Spleen (tissue), 11 donors: ENCODE data around the gene FAM83C. TPM values are rescaled to one million over a fixed set of nuclear protein-coding genes. Genes with fewer than 3 reads are reported as not detected.

Experiments used
- DNase-seq: peaks from one replicate; pipeline ENCODE4 v3.0.0-alpha.2; 2020
- H3K27ac ChIP-seq, 8 donors: fragments of 200-600 bp; sonication (generic) in 7 of 8; 1 replicate in 4 of 8; 2 replicates in 4 of 8; pipeline versions ENCODE4 v1.5.0 to v1.8.0; 2016 to 2021; ENCODE audit warnings: inconsistent platforms in 4 of 8, mild to moderate bottlenecking in 4 of 8, moderate library complexity in 1 of 8
- H3K27me3 ChIP-seq, 7 donors: fragments of 200-600 bp; sonication (generic) in 6 of 7; replicated peaks in 1 of 7; 1 replicate in 4 of 7; 2 replicates in 3 of 7; pipeline versions ENCODE4 v1.5.0 to v1.8.0; 2016 to 2021; ENCODE audit warnings: inconsistent platforms in 3 of 7, mild to moderate bottlenecking in 1 of 7
- H3K36me3 ChIP-seq, 6 donors: fragments of 200-600 bp; sonication (generic) in 5 of 6; 1 replicate in 4 of 6; 2 replicates in 2 of 6; pipeline versions ENCODE4 v1.5.0 to v1.8.0; 2016 to 2021; ENCODE audit warnings: inconsistent platforms in 2 of 6
- H3K4me1 ChIP-seq, 6 donors: fragments of 200-600 bp; sonication (generic) in 5 of 6; 1 replicate in 3 of 6; 2 replicates in 3 of 6; pipeline versions ENCODE4 v1.5.0 to v1.8.0; 2016 to 2021; ENCODE audit warnings: inconsistent platforms in 3 of 6
- H3K4me3 ChIP-seq, 8 donors: fragments of 200-600 bp; sonication (generic) in 7 of 8; 1 replicate in 4 of 8; 2 replicates in 4 of 8; pipeline versions ENCODE4 v1.5.0 to v1.8.0; 2016 to 2021; ENCODE audit warnings: inconsistent platforms in 4 of 8, mild to moderate bottlenecking in 4 of 8, moderate library complexity in 2 of 8
- H3K9me3 ChIP-seq, 8 donors: fragments of 200-600 bp; sonication (generic) in 7 of 8; 1 replicate in 4 of 8; 2 replicates in 4 of 8; pipeline versions ENCODE4 v1.5.0 to v1.8.0; 2016 to 2021; ENCODE audit warnings: inconsistent platforms in 4 of 8
- CTCF ChIP-seq, 11 experiments: fragments of 200-600 bp in 7 of 11; fragments of 450-650 bp in 4 of 11; sonication (generic) in 4 of 11; IDR thresholded peaks in 8 of 11; conservative IDR thresholded peaks in 3 of 11; 1 replicate in 7 of 11; 2 replicates in 4 of 11; pipeline versions ENCODE4 v1.4.0 to v1.8.0; 2016 to 2021; ENCODE audit warnings: antibody characterized with exemption in 11 of 11, inconsistent platforms in 4 of 11, mild to moderate bottlenecking in 1 of 11
- POLR2A ChIP-seq, 3 donors: fragments of 450-650 bp; IDR thresholded peaks; one replicate each; pipeline ENCODE4 v1.5.1; 2017; ENCODE audit warnings: antibody characterized with exemption in 3 of 3, mild to moderate bottlenecking in 1 of 3
- POLR2AphosphoS5 ChIP-seq, 3 donors: sonication (generic); formaldehyde crosslinking; IDR thresholded peaks; one replicate each; pipeline ENCODE4 v1.5.1; 2017; ENCODE audit warnings: antibody characterized with exemption in 3 of 3
- WGBS, 5 donors: extraction: QIAGEN DNeasy Blood & Tissue Kit in 3 of 5; methylation state at CpG; one replicate each; pipeline versions ENCODE4 v1.1.5 to v1.1.7; 2013 to 2018; 5-methylcytosine and 5-hydroxymethylcytosine counted together
- intact Hi-C: fragments of 100-400 bp; cut with DNase I; formaldehyde crosslinking; loops from one replicate; pipeline ENCODE4 v1.15.0; 2023; ENCODE audit warnings: low total_unique reads
- polyA plus RNA-seq, 3 donors: library from polyadenylated mRNA; stranded (reverse); fragments of 200-250 nt; gene quantifications; one replicate each; pipeline ENCODE4 v1.2.1, GENCODE V29; 2013
- total RNA-seq, 7 donors: library from RNA; depleted of rRNA in 3 of 7; stranded (reverse); fragments of >200 nt in 3 of 7; fragmentation: NEBNext Ultra II Directional in 4 of 7; extraction: Animal tissue kit (Norgen Biotek cat#: 25700) in 4 of 7; gene quantifications; one replicate each; pipeline versions ENCODE4 v1.1.0 to v1.2.1, GENCODE V29; 2016 to 2021
- donor health status: healthy with polysubstance abuse.
- donor health status: DM: no; HTN: no; CAD: no; lungs with moderate emphysema.
- donor health status: DM: no; HTN: no; CAD: no.
- donor health status: Bipolar disorder and iron deficiency.
- donor health status: healthy.
- donor health status: DM: no; HTN: no; CAD: no.
- donor health status: DM: yes; HTN: yes; CAD: no.

FAM83C gene
- total and polyA plus RNA-seq, 10 donors = not detected

- TF ChIP-seq CTCF (IDR thresholded peaks at IDR 0.05 in 8 of 11, conservative IDR thresholded peaks at IDR 0.05 in 3 of 11) (no peak), POLR2AphosphoS5 (IDR thresholded peaks at IDR 0.05) (no peak), POLR2A (IDR thresholded peaks at IDR 0.05) (no peak)
- Histone ChIP-seq H3K4me1 (peaks cover 0 to 3% (median under 1%) of the 10 kb centered on the region in 6 donors), H3K27me3 (peaks cover 0 to 38% (median 7%) of the 10 kb centered on the region in 7 donors), H3K27ac (no peak overlapping the region), H3K36me3 (no peaks in the 10 kb centered on the region), H3K9me3 (no peaks in the 10 kb centered on the region), H3K4me3 (no peak overlapping the region)
- no peak for DNase-seq
- WGBS, 5 donors = 62 to 77% (median 73%) methylated on average over 7 of the region's 7 CpGs
- intact Hi-C loops = no loop called here
These were observed 1.9 kb downstream of the FAM83C start for GRCh38 chr20:35290186-35290886.

- no peak overlapping the region for H3K4me3 ChIP-seq
- H3K27ac ChIP-seq = no peak overlapping the region
- intact Hi-C loops = no loop called here
- peaks cover 4 to 16% (median 13%) of the 10 kb centered on the region in 6 donors for H3K4me1 ChIP-seq
- WGBS, 5 donors = 83 to 91% (median 85%) methylated on average over 11 to 19 of the region's 19 CpGs
- H3K27me3 ChIP-seq = peaks cover 0 to 20% (median under 1%) of the 10 kb centered on the region in 7 donors
- H3K36me3 ChIP-seq = no peaks in the 10 kb centered on the region
- TF ChIP-seq POLR2AphosphoS5 (IDR thresholded peaks at IDR 0.05) (no peak), CTCF (IDR thresholded peaks at IDR 0.05 in 8 of 11, conservative IDR thresholded peaks at IDR 0.05 in 3 of 11) (no peak), POLR2A (IDR thresholded peaks at IDR 0.05) (no peak)
- no peaks in the 10 kb centered on the region for H3K9me3 ChIP-seq
- DNase-seq = no peak
These were observed 3.7 kb downstream of the FAM83C start for GRCh38 chr20:35288325-35289060.

GRCh38 chr20:35287509-35288324 lies 4.5 kb downstream of the FAM83C start:
- no peak for DNase-seq
- intact Hi-C loops = no loop called here
- 85 to 92% (median 89%) methylated on average over 20 to 28 of the region's 28 CpGs for WGBS, 5 donors

More at GRCh38 chr20:35287509-35288324, 4.5 kb downstream of the FAM83C start:
- no peaks in the 10 kb centered on the region for H3K9me3 ChIP-seq
- no peak overlapping the region for H3K27ac ChIP-seq
- peaks cover 0 to 12% (median 0%) of the 10 kb centered on the region in 7 donors for H3K27me3 ChIP-seq
- H3K4me1 ChIP-seq = peaks cover 7 to 24% (median 21%) of the 10 kb centered on the region in 6 donors
- H3K4me3 ChIP-seq = no peak overlapping the region
- TF ChIP-seq POLR2AphosphoS5 (IDR thresholded peaks at IDR 0.05) = no peak
- TF ChIP-seq CTCF (IDR thresholded peaks at IDR 0.05 in 8 of 11, conservative IDR thresholded peaks at IDR 0.05 in 3 of 11) = no peak
- no peak for TF ChIP-seq POLR2A (IDR thresholded peaks at IDR 0.05)
- peaks cover 0 to 6% (median 0%) of the 10 kb centered on the region in 6 donors for H3K36me3 ChIP-seq
